ENCODE measurements around the gene MTX2.

Gene MTX2

DNA sequence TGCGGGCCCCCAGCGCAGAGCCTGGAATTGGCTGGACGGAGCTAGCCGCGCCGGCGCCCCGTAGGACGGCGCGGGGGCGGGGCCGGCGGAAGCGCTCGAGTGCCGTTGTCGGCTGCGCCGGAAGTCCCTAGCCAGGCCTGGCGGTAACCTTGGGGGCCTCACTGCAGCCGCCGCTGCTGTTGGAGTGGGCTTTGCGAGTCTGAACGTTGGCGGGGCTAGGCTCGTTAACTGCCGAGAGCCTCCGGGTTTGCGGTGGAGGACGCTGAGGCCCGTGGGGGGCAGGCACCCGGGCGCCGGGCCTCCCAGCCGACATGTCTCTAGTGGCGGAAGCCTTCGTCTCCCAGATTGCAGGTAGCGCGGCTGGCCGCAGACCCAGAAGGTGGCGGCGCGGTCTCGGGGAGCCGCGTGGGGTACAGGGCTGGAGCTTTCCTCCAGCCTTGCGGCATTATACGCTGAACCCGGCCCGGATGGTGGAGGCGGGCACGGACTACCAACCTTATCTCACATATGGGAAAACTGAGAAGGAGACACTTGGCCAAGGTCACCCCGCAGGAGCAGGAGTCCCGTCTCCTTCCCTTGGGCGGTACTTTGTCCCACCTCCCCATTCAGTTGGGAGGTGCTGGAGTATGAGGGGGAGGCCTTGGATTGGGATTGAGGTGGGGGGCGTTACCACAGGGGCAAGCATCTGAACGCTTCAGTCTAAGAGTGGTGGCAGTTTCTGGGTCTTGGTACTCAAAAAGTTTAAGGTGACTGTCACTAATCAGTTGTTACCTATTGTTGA lies at the start of gene MTX2:
MTX2 (plus strand) TSS at position 124 of the 781 bp plus-strand sequence; CDS start at position 312, 188 bp downstream.
- peak within 1 kb of the TSS; percentile 90 for H3K4me3 ChIP-seq (ENCODE audit: low read length)
- TF ChIP-seq, protein P1, sequence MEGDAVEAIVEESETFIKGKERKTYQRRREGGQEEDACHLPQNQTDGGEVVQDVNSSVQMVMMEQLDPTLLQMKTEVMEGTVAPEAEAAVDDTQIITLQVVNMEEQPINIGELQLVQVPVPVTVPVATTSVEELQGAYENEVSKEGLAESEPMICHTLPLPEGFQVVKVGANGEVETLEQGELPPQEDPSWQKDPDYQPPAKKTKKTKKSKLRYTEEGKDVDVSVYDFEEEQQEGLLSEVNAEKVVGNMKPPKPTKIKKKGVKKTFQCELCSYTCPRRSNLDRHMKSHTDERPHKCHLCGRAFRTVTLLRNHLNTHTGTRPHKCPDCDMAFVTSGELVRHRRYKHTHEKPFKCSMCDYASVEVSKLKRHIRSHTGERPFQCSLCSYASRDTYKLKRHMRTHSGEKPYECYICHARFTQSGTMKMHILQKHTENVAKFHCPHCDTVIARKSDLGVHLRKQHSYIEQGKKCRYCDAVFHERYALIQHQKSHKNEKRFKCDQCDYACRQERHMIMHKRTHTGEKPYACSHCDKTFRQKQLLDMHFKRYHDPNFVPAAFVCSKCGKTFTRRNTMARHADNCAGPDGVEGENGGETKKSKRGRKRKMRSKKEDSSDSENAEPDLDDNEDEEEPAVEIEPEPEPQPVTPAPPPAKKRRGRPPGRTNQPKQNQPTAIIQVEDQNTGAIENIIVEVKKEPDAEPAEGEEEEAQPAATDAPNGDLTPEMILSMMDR (conservative IDR thresholded peaks at IDR 0.05; ENCODE audit: low read length) = no peak
- DNase-seq (ENCODE audit: low read depth) = peak; percentile 65

DNA sequence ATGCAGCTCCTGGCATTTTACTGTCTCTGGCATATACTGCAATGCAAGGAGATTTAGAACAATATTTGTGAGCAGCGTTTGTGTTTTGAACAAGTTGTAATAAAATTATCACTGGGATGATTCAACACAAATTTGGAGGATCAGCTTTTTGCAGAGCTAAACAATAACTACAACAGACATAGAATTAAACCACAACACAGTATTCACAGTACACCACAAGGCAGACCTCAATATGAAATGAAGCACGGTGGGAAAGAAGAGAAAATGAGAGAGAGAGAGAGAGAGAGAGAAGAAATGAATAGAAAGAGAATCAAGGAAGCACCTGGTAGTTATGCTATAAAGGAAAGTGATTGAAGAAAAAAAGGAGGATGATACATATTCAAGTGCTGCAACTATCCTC lies 41.4 kb upstream of the MTX2 start:
- no peak for DNase-seq (ENCODE audit: low read depth)
- no peak overlapping the region for H3K4me3 ChIP-seq (ENCODE audit: low read length)
- TF ChIP-seq, protein P1 (conservative IDR thresholded peaks at IDR 0.05; ENCODE audit: low read length) = no peak

DNA sequence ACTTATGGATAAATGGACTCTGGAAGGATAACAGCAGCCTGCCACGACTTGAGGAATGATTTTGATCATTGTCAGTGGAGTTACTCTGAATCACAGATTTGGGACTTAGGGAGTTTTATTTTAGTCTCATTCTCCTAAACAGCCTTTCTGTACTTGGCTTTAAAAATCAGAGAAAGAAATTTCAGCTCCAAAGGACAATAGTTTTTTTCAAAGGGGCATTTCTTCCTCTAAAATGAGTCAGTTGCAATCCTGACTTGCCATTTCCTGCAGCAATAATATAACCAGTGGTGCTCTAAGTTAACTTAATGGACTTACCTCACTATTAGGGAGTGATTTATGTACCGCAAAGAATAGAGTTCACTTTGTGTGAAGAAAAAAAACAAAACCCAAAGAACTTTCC lies 35.1 kb upstream of the MTX2 start:
- no peak for DNase-seq (ENCODE audit: low read depth)
- no peak overlapping the region for H3K4me3 ChIP-seq (ENCODE audit: low read length)
- TF ChIP-seq, protein P1 (conservative IDR thresholded peaks at IDR 0.05; ENCODE audit: low read length) = no peak

DNA sequence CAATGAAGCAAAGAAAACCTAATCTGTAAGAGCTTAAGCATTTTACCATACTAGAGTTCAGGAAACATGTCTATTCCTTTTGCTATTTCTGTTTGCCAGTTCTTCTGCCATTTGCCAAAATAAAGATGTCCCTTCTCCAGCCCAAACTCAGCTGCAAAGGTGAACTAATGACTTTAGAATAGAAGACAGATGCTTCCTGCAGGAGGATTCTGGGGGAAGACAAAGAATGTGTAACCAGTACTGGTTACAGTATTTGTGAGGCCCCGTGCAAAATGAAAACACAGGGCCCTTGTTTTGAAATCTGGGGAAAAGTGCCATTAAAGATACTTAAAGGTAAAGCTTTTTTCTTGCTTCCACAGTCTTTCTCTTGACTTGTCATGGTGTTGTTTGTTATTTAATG lies 34.3 kb upstream of the MTX2 start:
- TF ChIP-seq, protein P1 (conservative IDR thresholded peaks at IDR 0.05; ENCODE audit: low read length) = no peak
- H3K4me3 ChIP-seq (ENCODE audit: low read length) = no peak overlapping the region
- DNase-seq (ENCODE audit: low read depth) = no peak

GRCh38 chr2:176237456-176237855 lies 31.8 kb upstream of the MTX2 start:
- TF ChIP-seq, protein P1 (conservative IDR thresholded peaks at IDR 0.05; ENCODE audit: low read length) = no peak
- DNase-seq (ENCODE audit: low read depth) = no peak
- no peak overlapping the region for H3K4me3 ChIP-seq (ENCODE audit: low read length)

GRCh38 chr2:176239031-176239430 lies 30.2 kb upstream of the MTX2 start:
- DNase-seq (ENCODE audit: low read depth) = no peak
- TF ChIP-seq, protein P1 (conservative IDR thresholded peaks at IDR 0.05; ENCODE audit: low read length) = no peak
- no peak overlapping the region for H3K4me3 ChIP-seq (ENCODE audit: low read length)

DNA sequence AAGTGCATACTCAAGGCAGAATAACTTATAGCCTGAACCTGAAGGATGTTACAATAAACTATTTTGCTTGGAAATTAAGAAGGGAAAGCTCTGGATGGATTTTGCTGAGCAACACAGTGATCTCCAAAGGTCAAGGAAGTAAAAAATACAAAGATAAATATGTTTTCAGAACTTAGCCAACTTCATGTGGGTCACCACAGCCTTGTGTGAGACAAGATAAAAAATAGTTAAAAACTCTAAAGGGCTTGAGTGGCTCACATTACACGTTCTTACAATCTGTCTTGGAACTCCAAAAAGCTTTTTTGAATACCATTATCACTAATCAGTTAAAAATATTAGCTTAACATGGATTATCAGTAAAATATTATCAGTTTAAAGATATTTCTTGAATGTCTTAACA lies 28.9 kb upstream of the MTX2 start:
- TF ChIP-seq, protein P1 (conservative IDR thresholded peaks at IDR 0.05; ENCODE audit: low read length) = no peak
- H3K4me3 ChIP-seq (ENCODE audit: low read length) = no peak overlapping the region
- no peak for DNase-seq (ENCODE audit: low read depth)
